ENCODE results near the gene CRHR1.

CRHR1 gene

DNA sequence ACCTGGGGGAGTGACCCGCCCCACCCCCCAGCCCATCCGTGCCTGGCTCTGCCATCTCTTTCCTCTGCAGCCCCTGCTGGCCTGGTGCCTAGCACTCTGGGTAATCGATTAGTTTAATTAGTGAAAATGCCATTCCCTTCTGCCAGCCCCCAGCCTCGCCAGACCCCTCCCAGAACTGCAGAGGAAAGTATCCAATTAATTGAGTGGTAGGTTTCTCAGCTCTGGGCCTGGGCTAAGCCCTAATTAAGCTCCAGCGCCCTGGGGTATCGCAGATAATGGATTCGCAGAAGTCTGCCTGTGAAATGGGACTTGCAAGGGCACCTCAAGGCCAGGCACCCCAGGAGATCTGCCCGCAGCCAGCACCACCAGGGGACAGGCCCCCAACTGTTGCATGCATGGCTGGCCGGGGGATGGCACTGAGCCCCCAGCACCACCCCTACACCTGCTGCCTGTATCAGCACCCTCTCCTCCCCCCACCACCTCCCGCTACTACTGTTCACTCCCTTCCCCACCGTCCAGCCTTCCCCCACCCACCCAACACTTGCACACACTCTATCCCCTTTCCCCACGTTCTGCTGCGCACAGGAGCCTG, 40.9 kb downstream of the CRHR1 start:
- Histone ChIP-seq H3K4me2 (ENCODE audit: low read length) (no peak overlapping the region), H3K27ac (ENCODE audit: low read length) (no peak overlapping the region), H3K27me3 (ENCODE audit: low read depth, low read length) (peaks cover 13% of the 10 kb centered on the region), H4K20me1 (ENCODE audit: insufficient read depth, low read length) (no peaks in the 10 kb centered on the region), H3K9me3 (ENCODE audit: insufficient read depth, low read length) (no peaks in the 10 kb centered on the region), H3K79me2 (ENCODE audit: low read length) (no peaks in the 10 kb centered on the region), H3K4me1 (ENCODE audit: low read length) (no peaks in the 10 kb centered on the region), H3K4me3 (ENCODE audit: low read length) (no peak overlapping the region), H3K36me3 (replicated peaks; ENCODE audit: low read depth, low read length) (no peaks in the 10 kb centered on the region), H3K9ac (ENCODE audit: low read length) (no peak overlapping the region), H2AFZ (ENCODE audit: low read depth, low read length) (no peak overlapping the region)
- TF ChIP-seq, protein P1, sequence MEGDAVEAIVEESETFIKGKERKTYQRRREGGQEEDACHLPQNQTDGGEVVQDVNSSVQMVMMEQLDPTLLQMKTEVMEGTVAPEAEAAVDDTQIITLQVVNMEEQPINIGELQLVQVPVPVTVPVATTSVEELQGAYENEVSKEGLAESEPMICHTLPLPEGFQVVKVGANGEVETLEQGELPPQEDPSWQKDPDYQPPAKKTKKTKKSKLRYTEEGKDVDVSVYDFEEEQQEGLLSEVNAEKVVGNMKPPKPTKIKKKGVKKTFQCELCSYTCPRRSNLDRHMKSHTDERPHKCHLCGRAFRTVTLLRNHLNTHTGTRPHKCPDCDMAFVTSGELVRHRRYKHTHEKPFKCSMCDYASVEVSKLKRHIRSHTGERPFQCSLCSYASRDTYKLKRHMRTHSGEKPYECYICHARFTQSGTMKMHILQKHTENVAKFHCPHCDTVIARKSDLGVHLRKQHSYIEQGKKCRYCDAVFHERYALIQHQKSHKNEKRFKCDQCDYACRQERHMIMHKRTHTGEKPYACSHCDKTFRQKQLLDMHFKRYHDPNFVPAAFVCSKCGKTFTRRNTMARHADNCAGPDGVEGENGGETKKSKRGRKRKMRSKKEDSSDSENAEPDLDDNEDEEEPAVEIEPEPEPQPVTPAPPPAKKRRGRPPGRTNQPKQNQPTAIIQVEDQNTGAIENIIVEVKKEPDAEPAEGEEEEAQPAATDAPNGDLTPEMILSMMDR (IDR thresholded peaks at IDR 0.05; ENCODE audit: low read depth, low read length) = no peak
- no peak for TF ChIP-seq EZH2phosphoT487 (IDR thresholded peaks at IDR 0.05; ENCODE audit: low read depth)

DNA sequence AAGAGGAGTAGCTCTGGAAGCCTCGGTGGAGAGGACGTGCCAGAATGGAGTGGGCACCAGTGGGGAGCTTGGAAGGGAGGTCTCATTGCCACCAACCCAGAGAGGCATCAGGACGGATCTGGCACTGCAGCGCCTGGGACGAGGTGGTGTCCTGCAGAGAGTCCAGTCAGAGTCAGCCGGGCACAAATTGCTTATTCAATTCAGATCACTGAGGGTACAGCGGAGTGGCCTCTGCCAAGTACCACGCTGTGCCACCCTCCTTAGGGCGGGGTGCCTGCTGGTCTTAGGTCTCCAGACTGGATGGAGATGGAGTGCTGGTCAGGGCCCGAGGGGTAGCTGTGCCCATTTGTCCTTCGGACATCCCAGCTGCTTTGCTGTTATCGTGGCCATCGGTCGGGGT, 41.7 kb downstream of the CRHR1 start:
- no peaks in the 10 kb centered on the region for H4K20me1 ChIP-seq (ENCODE audit: insufficient read depth, low read length)
- peaks cover 13% of the 10 kb centered on the region for H3K27me3 ChIP-seq (ENCODE audit: low read depth, low read length)
- no peak overlapping the region for H3K4me3 ChIP-seq (ENCODE audit: low read length)
- TF ChIP-seq EZH2phosphoT487 (IDR thresholded peaks at IDR 0.05; ENCODE audit: low read depth) = no peak
- TF ChIP-seq, protein P1 (IDR thresholded peaks at IDR 0.05; ENCODE audit: low read depth, low read length) = no peak
- H3K9me3 ChIP-seq (ENCODE audit: insufficient read depth, low read length) = no peaks in the 10 kb centered on the region
- no peak overlapping the region for H3K4me2 ChIP-seq (ENCODE audit: low read length)
- H3K27ac ChIP-seq (ENCODE audit: low read length) = no peak overlapping the region
- H2AFZ ChIP-seq (ENCODE audit: low read depth, low read length) = no peak overlapping the region
- H3K9ac ChIP-seq (ENCODE audit: low read length) = no peak overlapping the region
- H3K4me1 ChIP-seq (ENCODE audit: low read length) = no peaks in the 10 kb centered on the region
- no peaks in the 10 kb centered on the region for H3K36me3 ChIP-seq (replicated peaks; ENCODE audit: low read depth, low read length)
- H3K79me2 ChIP-seq (ENCODE audit: low read length) = no peaks in the 10 kb centered on the region

DNA sequence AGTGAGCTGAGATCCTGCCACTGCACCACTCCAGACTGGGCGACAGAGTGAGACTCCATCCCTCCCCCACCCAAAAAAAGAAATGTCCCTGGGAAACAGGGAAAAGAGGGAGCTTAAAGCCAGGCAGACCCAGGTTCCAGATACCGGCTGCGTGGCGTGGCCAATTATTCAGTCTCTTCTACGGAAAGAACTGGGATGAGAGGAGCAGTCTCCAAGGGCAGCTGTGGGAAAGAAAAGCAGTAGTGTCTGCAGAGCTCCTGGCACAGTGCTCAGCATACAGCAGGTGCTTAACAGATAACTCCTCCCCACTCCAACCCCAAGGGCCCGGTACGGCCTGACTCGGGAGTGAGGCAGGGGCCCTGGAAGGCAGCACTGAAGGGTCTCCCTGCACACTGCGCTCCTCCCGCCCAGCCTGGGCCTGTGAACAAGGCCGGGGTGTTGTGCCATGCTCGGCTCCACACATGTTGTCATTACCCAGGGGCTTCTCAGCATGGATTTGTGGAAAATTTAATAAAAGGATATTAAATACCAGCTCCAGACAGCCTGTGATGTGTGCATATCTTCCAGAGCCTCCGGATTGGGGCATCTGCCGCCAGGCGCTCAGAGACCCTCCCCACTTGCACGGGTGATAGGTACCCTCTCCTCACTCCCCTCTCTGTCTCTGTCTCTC, 42.9 kb downstream of the CRHR1 start:
- Histone ChIP-seq H3K4me3 (ENCODE audit: low read length) (no peak overlapping the region), H4K20me1 (ENCODE audit: insufficient read depth, low read length) (no peaks in the 10 kb centered on the region), H3K27me3 (ENCODE audit: low read depth, low read length) (peaks cover 13% of the 10 kb centered on the region), H3K79me2 (ENCODE audit: low read length) (no peaks in the 10 kb centered on the region), H3K36me3 (replicated peaks; ENCODE audit: low read depth, low read length) (no peaks in the 10 kb centered on the region), H3K4me2 (ENCODE audit: low read length) (no peak overlapping the region), H3K4me1 (ENCODE audit: low read length) (no peaks in the 10 kb centered on the region), H3K27ac (ENCODE audit: low read length) (no peak overlapping the region), H3K9me3 (ENCODE audit: insufficient read depth, low read length) (no peaks in the 10 kb centered on the region), H3K9ac (ENCODE audit: low read length) (no peak overlapping the region), H2AFZ (ENCODE audit: low read depth, low read length) (no peak overlapping the region)
- TF ChIP-seq, protein P1 (IDR thresholded peaks at IDR 0.05; ENCODE audit: low read depth, low read length) = no peak
- no peak for TF ChIP-seq EZH2phosphoT487 (IDR thresholded peaks at IDR 0.05; ENCODE audit: low read depth)

DNA sequence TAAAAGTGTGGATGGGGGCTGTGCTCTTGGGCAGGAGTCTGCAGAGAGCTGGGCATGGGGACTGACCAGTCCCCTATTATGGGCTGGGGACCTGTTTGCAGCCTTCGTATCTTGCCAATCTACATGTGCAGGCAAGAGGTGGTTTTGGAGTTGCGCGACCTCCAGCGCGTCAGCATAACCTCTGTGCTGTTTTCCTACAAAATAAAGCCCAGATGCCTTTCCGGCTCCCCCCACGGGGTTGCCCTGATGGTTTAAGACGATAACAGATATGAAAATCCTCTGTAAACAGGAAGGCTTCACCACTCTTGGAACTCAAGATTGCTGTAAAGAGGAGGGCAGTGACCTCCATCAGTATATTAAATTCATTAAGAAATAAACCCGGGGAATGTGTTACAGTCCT, 44.1 kb downstream of the CRHR1 start:
- Histone ChIP-seq H4K20me1 (ENCODE audit: insufficient read depth, low read length) (no peaks in the 10 kb centered on the region; the same call in 1 of the 2 replicates), H3K36me3 (replicated peaks; ENCODE audit: low read depth, low read length) (no peaks in the 10 kb centered on the region), H3K4me2 (ENCODE audit: low read length) (no peak overlapping the region), H3K27ac (ENCODE audit: low read length) (no peak overlapping the region), H3K27me3 (ENCODE audit: low read depth, low read length) (peaks cover 13% of the 10 kb centered on the region), H3K9ac (ENCODE audit: low read length) (no peak overlapping the region), H3K79me2 (ENCODE audit: low read length) (no peaks in the 10 kb centered on the region), H3K9me3 (ENCODE audit: insufficient read depth, low read length) (no peaks in the 10 kb centered on the region), H3K4me1 (ENCODE audit: low read length) (no peaks in the 10 kb centered on the region; the same call in 1 of the 2 replicates), H2AFZ (ENCODE audit: low read depth, low read length) (no peak overlapping the region), H3K4me3 (ENCODE audit: low read length) (no peak overlapping the region)
- no peak for TF ChIP-seq EZH2phosphoT487 (IDR thresholded peaks at IDR 0.05; ENCODE audit: low read depth)
- TF ChIP-seq, protein P1 (IDR thresholded peaks at IDR 0.05; ENCODE audit: low read depth, low read length) = no peak

Data from OCI-LY3 (cell line).